ENCODE data around the gene UQCR10. TPM values are rescaled to one million over a fixed set of nuclear protein-coding genes. Genes with fewer than 3 reads are reported as not detected.
A peak's percentile ranks its signal among the peaks of the same experiment; 100 is the strongest.

UQCR10 gene
- total and polyA plus RNA-seq, 2 of the 4 experiments (the other 2 are of a cell fraction), result 103 to 260 TPM

DNA sequence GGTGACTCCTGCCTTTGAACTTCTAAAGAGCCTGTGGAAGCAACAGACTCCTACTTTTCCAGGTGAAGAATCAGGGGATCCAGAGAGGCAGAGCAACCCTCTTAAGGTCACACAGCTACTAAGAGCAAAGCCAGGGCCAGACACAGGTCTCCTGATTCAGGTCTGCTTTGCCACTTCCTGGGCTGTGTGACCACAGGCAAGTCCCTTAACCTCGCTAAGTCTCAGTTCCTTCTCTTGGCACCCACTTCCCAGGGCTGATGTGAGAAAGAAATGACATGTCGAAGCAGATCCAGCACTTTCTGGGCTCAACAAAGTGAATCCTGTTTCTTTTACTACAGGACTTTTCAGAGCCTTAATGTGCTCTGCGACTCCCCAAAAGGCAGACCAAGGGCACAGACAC, 30.2 kb downstream of the UQCR10 start:
- intact Hi-C loops (cut with micrococcal nuclease), result no loop called here
- TF ChIP-seq CEBPB (IDR thresholded peaks at IDR 0.05; ENCODE audit: low read depth, low read length), result no peak
- TF ChIP-seq USF2 (IDR thresholded peaks at IDR 0.05; ENCODE audit: low read depth, low read length), result no peak
- no peak for TF ChIP-seq SMC3 (IDR thresholded peaks at IDR 0.05; ENCODE audit: low read depth, low read length)
- TF ChIP-seq NFE2L2 (IDR thresholded peaks at IDR 0.05; ENCODE audit: low read depth, low read length), result no peak
- no peak for TF ChIP-seq CTCF (conservative IDR thresholded peaks at IDR 0.05; ENCODE audit: low read depth, low read length)
- TF ChIP-seq MAZ (IDR thresholded peaks at IDR 0.05; ENCODE audit: borderline replicate concordance, low read depth, low read length), result no peak
- TF ChIP-seq FOS (IDR thresholded peaks at IDR 0.05; ENCODE audit: low read depth, low read length), result no peak
- TF ChIP-seq MXI1 (IDR thresholded peaks at IDR 0.05; ENCODE audit: borderline replicate concordance, low read depth, low read length), result no peak
- no peak for TF ChIP-seq POLR2A (IDR thresholded peaks at IDR 0.05; ENCODE audit: low read depth, low read length)
- no peak for TF ChIP-seq BHLHE40 (IDR thresholded peaks at IDR 0.05; ENCODE audit: low read depth, low read length)
- WGBS, 2 experiments (ENCODE audit: extremely low coverage in 2 of 2, insufficient read length in 1 of 2), result no CpG with 5 or more reads among the region's 3 CpGs

More for the DNA sequence above, 30.2 kb downstream of the UQCR10 start:
- Histone ChIP-seq H3K4ac (ENCODE audit: low read depth, low read length) (no peak overlapping the region), H3K4me1 (ENCODE audit: control insufficient read depth, insufficient read depth, low read length) (peaks cover 12% of the 10 kb centered on the region), H3K27me3 (ENCODE audit: control insufficient read depth, insufficient read depth, low read length) (no peaks in the 10 kb centered on the region), H4K5ac (ENCODE audit: low read depth, low read length) (no peak overlapping the region), H3K4me3 (ENCODE audit: insufficient read depth, low read depth, low read length) (no peak overlapping the region), H2BK15ac (ENCODE audit: low read depth, low read length) (no peak overlapping the region), H2BK20ac (ENCODE audit: low read depth, low read length) (no peak overlapping the region), H3K23ac (ENCODE audit: low read depth, low read length) (no peak overlapping the region), H2BK5ac (ENCODE audit: low read depth, low read length, poor library complexity, severe bottlenecking) (no peak overlapping the region), H3K14ac (replicated peaks; ENCODE audit: low read depth, low read length) (no peak overlapping the region), H2AFZ (replicated peaks; ENCODE audit: low read length, poor library complexity) (no peak overlapping the region), H3K18ac (ENCODE audit: low read depth, low read length) (no peak overlapping the region), H3K27ac (ENCODE audit: insufficient read depth, low read length) (no peak overlapping the region), H2AK9ac (replicated peaks; ENCODE audit: low read depth, low read length, poor library complexity) (no peak overlapping the region), H2BK120ac (ENCODE audit: low read depth, low read length) (peak overlapping the region; percentile 3; the same call in 1 of the 2 replicates), H3K9ac (ENCODE audit: low read depth, low read length) (no peak overlapping the region), H4K20me1 (ENCODE audit: insufficient read depth, low read length) (no peaks in the 10 kb centered on the region), H3K9me1 (ENCODE audit: insufficient read depth, low read length) (peaks cover 20% of the 10 kb centered on the region), H4K8ac (ENCODE audit: low read depth in 2 of 2, low read length in 2 of 2) (no peak overlapping the region), H3K79me1 (ENCODE audit: low read depth in 1 of 2, low read length in 2 of 2) (peaks cover 11 to 23% of the 10 kb centered on the region in 2 experiments; a peak in 3 of 4 replicates), H3K56ac (ENCODE audit: extremely low read depth, insufficient read depth, low read length) (no peak overlapping the region), H3K4me2 (ENCODE audit: low read depth, low read length) (no peak overlapping the region), H2AK5ac (ENCODE audit: low read depth, low read length) (no peak overlapping the region; the same call in 1 of the 2 replicates), H3K36me3 (ENCODE audit: control insufficient read depth, insufficient read depth, low read length) (peaks cover 44% of the 10 kb centered on the region), H3K9me3 (ENCODE audit: control insufficient read depth, insufficient read depth, low read length) (no peaks in the 10 kb centered on the region), H4K91ac (ENCODE audit: insufficient read depth, low read depth, low read length) (no peak overlapping the region)
- ChIA-PET CTCF (no interaction called here), POLR2A (ENCODE audit: unreplicated experiment) (no interaction called here)
- DNase-seq (no peak), ATAC-seq (ENCODE audit: low read depth) (no peak)
- dilution Hi-C loops (cut with HindIII; ENCODE audit: low sequenced_read_pairs, unreplicated experiment), result no loop called here
- in situ Hi-C loops (cut with MboI; ENCODE audit: low sequenced_read_pairs), result no loop called here
- no TSS peak for BruUV-seq (replicated peaks)
